ENCODE results near the gene ATP10A.

The ATP10A gene

GRCh38 chr15:25738171-25738965, 124.8 kb downstream of the ATP10A start:
- DNase-seq, result no peak

DNA sequence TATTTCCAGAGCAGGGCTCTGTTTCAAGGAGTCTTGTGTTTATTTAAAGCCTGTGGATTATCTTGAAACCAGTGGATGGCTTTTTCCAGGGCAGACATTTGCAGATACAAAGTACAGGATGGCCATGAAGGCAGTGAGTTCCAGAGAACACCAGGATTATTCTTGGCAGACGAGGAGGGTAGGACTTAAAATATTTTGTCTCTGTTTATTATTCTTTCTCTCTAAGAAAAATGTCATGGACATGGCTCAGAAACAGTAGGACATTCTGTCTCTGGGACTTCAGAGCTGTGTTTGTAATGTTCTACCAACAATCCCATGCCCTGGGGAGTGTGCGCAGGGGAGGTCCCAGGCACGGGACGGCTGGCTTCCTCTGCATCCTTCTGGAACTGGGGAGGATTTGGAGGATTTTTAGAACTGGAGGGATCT, 125.9 kb downstream of the ATP10A start:
- no peak for DNase-seq

DNA sequence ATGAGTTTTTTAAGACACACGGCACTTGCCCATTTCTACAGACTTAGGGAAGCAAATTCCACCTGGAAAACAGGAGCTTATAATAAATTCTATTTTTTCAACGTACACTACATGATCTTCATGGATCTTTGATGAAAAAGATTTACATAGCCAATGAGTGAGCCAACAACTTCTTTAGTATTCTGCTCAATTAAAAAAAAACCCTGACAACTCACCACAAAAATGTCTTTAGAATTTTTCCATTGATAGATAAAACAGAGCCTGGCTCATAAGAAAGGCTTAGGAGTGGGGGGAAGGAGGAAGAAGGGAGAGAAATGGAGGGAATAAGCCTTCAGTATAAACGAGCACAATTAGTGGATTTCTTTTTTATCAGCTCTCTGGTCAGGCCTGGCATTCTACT, 126.7 kb downstream of the ATP10A start:
- DNase-seq, result no peak

DNA sequence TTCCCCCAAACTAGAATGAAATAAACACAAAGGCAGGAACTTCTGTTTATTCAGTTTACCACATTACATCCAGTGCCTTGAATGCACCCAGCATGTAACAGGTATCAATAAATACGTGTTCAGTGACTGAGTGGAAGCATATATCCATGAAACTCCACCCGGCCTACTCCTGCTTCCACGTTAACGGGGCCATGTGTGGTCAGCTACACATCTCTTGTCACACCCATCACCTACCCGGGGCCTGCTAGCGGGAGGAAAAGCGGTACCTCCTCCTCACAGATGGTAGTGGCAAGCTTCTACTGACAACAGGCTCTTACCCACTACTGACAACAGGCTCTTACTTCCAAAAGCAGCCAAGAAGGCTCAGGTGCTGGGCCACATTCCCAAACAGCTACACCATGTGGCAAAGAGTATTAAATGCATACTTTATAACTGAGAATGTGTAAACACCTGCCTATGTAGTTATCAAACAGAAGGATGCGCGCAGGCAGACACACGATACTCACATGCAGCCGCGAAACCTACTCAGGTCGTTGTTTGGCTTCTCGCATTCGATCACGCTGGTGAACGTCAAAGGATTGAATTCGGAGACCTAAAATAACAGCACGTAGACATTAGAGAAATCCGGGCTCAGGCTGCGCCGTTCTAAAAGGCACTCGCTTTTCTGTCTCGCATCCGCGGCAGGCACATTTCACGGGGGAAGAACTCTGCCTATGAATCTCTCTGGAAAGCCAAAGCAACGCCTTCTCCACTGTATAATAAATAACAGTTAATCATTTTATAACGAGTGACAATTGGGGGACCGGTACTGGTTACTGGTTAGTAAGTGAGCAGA, 127.4 kb downstream of the ATP10A start:
- DNase-seq, result no peak

DNA sequence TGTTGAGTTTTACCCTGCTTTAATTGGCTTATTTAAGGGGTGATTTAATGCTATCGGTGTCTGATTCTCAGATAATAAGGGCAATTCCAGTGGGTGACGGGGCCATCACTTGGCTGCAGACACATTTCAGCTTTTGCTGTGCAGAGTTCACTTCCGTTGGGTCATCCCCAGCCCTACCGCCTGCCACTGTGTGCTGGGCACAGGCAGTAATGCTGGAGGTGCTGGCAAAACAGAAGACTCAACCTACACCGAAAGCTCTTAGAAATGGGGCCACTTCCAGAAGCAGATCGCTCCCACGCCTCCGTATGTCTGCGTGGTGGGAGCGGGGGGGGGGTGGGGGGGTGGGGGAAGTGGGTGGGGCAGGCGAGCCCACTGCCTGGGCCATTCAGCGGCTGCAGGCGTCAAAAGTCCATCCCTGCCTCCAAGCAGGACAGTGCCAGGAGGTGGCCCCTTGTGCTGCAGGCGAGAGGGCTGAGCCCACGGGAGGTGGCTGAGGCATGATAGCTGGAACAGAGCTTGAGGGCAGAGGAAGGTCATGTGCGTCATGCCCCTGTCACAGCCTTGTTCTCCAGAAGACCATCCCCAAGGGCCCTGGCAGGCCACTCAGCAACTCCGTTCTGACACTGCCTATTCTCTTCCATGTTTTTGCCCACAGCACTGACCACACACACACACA, 128.3 kb downstream of the ATP10A start:
- no peak for DNase-seq

GRCh38 chr15:25733856-25734679, 129.1 kb downstream of the ATP10A start:
- DNase-seq, result no peak

DNA sequence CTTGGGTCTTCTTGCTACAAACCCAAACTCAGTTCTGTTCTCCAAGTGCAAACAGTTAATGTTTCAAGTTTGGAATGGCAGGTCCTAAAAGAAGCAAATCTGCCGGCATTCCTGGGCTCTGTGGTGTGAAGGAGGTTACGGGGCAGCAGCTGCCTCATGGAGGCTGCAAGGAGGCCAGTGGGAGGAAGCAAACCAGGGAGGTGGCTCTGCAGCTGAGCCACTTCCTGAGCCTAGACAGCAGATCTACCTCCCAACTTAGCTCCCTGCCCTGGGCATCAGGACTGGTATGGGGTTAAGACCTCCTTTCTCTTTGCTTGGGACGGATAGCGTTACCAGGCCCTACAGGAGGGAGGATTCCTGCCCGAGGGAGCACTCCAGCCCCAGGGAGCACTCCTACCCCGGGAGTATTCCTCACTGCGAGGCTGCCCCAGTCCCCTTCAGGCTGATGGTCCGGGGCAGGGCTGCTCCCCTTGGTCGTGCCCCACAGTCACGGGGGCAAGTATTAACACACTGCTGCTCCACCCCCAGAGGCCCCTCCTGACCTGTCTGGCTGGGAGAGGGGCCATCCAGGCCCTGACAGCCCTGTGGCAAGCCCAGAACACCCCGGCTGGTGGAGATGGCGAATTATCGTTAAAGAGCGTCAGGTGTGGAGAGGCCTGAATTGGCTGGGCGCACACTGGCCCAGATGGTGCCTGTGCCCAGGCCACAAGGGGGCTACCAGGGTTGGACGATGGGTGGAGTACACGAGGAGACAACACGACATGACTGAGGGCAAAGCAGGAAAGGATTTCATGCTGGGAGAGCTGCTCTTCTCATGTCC, 129.9 kb downstream of the ATP10A start:
- DNase-seq, result no peak

- no peak for DNase-seq
Measured at GRCh38 chr15:25732191-25732590, 130.9 kb downstream of the ATP10A start.

DNA sequence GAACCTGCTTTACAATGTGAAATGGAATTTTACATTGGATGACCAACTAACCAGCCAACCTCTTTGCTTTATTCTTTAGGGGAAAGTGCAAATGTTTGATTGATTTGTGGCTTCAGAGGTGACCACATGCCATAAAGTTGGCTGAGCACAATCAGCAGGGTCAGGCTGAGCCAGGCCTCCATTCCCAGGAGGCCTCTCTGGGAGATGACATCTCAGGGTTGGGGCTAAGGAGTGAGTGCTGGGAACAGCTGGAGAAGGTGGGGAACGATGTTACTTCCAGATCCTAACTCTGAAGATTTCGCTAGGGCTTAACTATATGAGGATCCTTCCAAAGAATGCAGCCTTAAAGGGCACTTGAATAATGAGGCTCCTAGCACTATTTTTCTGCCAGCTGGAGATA, 131.7 kb downstream of the ATP10A start:
- DNase-seq, result no peak

DNA sequence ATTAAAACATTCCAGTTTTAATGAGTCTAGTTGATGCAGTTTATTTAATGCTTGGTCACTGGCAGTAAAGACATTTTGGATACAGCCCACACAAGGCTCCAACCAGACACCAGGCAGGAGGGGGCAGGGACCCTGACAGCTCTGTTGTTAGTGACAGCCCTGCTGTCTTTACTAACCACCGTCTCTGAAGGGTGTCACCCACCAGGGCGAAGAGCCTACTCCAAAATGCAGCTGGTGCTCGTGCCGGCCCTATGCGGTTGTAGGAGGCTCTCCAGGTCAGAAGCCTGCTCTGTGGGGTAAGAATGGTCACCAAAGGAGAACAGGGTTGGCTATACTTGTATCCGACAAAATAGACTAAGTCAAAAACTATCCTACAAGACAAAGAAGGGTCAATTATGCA, 132.2 kb downstream of the ATP10A start:
- no peak for DNase-seq

DNA sequence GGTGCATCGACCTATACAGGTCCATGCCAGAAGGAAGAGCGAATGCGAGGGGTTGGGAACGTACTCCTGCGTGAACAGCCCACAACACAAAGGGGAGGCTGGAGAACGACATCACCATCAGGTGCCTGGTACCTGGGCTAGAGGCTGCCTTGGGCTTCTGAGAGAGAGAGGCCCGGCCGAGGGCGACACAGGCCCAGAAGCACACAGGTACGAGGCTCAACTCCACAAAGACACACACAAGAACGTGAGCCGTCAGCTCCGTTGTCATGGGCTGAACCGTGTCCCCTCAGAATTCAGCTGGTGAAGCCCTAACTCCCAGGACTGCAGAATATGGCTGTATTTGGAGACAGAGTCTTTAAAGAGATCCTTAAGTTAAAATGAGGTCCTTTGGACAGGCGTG, 134.3 kb downstream of the ATP10A start:
- DNase-seq, result no peak

DNA sequence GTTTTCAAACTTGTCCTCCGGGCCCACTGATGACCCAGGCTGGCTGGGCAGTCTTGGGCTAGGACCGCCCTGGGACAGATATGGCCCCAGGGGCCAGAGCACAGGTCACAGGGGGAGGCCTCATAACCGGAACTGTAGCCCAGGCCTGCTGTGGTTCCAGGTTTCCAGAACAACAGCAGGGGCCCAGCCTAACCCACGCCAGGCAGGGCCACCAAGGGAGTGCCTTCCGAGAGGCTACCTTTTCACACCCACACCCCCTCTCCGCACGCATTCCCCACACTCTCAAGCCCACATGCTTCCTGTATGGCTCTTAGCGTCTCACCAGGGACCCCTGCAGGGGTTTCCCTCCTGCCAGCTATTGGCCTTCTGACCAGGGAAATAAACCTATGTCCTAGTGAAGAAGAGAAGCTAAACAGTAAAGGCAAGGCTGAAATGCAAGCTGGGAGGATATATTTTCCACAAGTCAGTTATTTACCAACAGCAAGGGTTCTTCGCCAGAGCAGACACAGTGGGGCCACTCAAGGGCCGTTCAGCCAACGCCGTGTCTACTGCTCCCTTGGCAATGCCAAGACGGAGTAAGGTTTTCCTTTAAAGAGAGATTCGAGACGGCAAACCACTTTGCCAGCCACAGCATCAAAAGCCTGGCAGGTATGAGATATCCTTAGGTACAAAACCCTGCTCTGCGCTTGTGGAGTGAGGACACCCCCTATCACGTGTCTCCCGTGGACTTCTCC, 135.1 kb downstream of the ATP10A start:
- DNase-seq, result no peak

DNA sequence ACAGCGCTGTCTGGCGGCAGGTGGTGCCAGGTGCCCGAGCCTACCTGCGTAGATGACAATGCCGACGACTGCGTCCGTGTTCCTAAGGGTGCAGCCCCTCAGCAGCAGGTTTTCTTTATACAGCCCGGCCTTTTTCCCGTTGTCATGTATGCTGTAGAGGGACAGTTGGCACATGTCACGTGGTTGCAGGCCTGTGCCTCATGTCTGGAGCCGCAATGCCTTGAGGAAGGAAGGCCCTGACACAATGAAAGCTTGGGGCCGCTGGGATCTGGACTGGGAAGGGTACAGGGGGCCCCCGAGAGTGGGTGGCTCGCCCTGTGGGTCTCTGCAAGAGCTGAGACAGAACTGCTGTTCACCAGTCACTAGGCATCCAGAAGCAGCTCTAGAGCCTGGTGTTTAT, 136.0 kb downstream of the ATP10A start:
- no peak for DNase-seq

GRCh38 chr15:25725758-25726157, 137.4 kb downstream of the ATP10A start:
- DNase-seq, result no peak

DNA sequence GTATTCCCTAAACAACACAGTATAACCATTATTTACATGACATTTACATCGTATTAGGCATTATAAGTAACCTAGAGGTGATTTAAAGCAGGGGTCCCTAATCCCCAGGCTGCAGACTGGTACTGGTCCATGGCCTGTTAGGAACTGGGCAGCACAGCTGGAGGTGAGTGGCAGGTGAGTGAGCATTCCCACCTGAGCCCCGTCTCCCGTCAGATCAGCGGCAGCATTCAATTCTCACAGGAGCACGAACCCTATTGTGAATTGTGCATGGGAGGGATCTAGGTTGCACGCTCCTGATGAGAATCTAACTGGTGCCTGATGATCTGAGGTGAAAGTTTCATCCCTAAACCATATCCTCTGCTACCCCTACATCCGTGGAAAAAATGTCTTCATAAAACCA, 138.2 kb downstream of the ATP10A start:
- DNase-seq, result no peak

- DNase-seq, result no peak
Measured at GRCh38 chr15:25721605-25721955, 141.5 kb downstream of the ATP10A start.

DNA sequence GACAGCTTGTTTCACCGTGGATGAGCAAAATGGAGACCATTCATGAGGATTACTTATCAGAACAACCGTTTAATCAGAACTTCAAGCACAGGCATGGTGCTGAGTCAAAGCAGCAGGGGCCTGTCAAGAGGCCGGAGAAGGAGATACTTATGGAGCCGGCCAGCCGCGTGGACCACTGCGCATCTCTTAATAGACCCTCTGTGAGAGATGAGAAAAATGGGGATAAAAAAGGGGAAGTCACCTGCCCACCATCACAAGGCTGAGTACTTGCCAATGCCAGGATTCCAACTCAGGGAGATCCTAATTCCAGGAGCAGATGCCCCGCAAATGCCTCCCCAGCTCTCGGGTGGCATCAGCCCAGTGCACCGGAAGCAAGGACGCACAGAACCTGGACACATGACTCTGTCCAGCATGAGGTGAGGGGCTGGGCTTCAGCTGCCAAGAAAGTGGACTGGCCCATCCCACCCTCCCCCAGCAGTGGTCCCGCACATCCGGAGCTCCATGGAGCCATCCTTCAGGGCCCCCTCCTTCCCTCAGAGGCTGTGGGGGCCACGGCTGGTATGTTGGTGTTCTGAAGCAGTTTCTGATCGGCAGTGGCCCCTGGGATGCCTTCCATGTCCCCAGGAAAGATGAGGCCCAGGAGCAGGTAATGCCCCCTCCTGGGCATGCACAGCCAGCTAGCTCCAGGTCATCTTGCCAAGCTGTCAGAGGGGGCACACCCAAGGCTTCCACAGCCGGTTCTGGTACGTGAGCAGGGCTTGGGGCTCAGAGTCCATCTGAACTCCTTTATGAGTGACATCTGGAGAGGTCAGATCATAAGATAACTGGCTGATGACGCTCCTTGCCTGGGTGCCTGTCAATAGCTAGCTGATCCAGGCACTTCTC, 143.8 kb downstream of the ATP10A start:
- no peak for DNase-seq

DNA sequence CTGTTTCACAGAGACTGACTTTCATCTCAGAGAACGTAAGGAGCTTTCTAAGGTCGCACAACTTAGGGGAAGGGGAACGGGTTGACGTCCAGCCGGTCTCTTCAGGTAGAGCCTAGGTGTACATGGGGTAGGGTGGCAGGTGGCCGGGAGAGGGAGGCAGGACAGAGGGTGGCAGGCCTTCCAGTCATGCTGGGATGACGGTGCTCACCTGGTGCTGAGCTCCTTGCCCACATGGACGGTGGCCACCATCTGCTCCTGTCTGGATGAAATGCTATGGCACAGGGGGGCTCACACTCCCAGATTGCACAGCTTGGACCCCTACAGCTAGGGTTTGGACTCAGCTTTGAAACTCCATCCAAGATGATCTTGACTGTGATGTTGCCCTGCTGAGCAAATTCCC, 144.5 kb downstream of the ATP10A start:
- DNase-seq, result no peak

- DNase-seq, result no peak
Measured at GRCh38 chr15:25718169-25718536, 145.0 kb downstream of the ATP10A start.
